22Rv1 (cell line): ENCODE results near the gene IL23R.

Source experiments
- CTCF ChIP-seq: fragments of 450-650 bp; IDR thresholded peaks from 2 replicates; pipeline ENCODE4 v1.5.1; 2017; ENCODE audit warnings: mild to moderate bottlenecking
- ZFX ChIP-seq: fragments of 450-650 bp; IDR thresholded peaks from 2 replicates; pipeline ENCODE4 v1.6.1; 2017; ENCODE audit warnings: antibody characterized with exemption, borderline replicate concordance

GRCh38 chr1:67150931-67151330 lies 15.3 kb upstream of the IL23R start:
- TF ChIP-seq CTCF (no peak), ZFX (no peak)
